Parathyroid adenoma (tissue), 2 donors: Measurements from ENCODE around the gene HSD17B2.

Experiments used
- H2AFZ ChIP-seq: fragments of 300-600 bp; sonication (generic); one replicate; pipeline ENCODE4 v1.7.0; 2017; ENCODE audit warnings: antibody characterized with exemption, mild to moderate bottlenecking
- H3K27ac ChIP-seq: fragments of 300-600 bp; sonication (generic); one replicate; pipeline ENCODE4 v1.7.0; 2017
- H3K27me3 ChIP-seq: fragments of 300-600 bp; sonication (generic); one replicate; pipeline ENCODE4 v1.7.0; 2017; ENCODE audit warnings: low read length; ENCODE audit not compliant: control insufficient read depth, insufficient read depth
- H3K36me3 ChIP-seq: fragments of 300-600 bp; sonication (generic); one replicate; pipeline ENCODE4 v1.7.0; 2017; ENCODE audit warnings: low read length; ENCODE audit not compliant: control insufficient read depth, insufficient read depth
- H3K4me1 ChIP-seq: fragments of 300-600 bp; sonication (generic); one replicate; pipeline ENCODE4 v1.7.0; 2017; ENCODE audit warnings: control low read depth
- H3K4me2 ChIP-seq: fragments of 300-600 bp; sonication (generic); one replicate; pipeline ENCODE4 v1.7.0; 2017; ENCODE audit warnings: low read length
- H3K4me3 ChIP-seq: fragments of 300-600 bp; sonication (generic); one replicate; pipeline ENCODE4 v1.7.0; 2017; ENCODE audit warnings: low read depth, low read length
- H3K79me2 ChIP-seq: fragments of 300-600 bp; sonication (generic); one replicate; pipeline ENCODE4 v1.7.0; 2017; ENCODE audit warnings: control low read depth
- H3K9ac ChIP-seq: fragments of 300-600 bp; sonication (generic); one replicate; pipeline ENCODE4 v1.7.0; 2017; ENCODE audit warnings: mild to moderate bottlenecking
- H3K9me3 ChIP-seq: fragments of 300-600 bp; sonication (generic); one replicate; pipeline ENCODE4 v1.7.0; 2017; ENCODE audit warnings: low read length; ENCODE audit not compliant: control insufficient read depth
- TF ChIP-seq, protein P1 (sequence below): fragments of 300-600 bp; sonication (generic); IDR thresholded peaks from one replicate; pipeline ENCODE4 v1.7.0; 2017; ENCODE audit warnings: antibody characterized with exemption, mild to moderate bottlenecking
- donor health status: primary hyperparathyroidism.

The HSD17B2 gene

DNA sequence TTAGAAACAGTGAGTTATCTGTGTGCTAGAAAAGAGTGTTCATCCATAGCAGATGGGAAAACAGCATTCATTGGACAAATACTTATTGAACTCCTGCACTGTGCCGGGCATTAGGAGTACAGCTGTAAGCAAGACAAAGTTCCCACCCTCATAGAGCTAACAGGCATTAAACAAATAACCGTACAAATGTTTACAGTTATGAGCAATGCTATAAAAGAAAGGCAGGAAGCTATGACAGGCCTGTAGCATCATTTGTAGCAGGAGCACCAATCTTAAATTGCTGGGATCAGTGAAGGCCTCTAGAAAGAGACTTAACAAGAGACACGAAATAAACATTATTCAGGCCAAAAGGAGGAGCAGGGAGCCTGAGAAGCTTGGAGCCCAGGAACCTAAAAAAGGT lies 39.4 kb upstream of the HSD17B2 start:
- H3K4me1 ChIP-seq = no peaks in the 10 kb centered on the region
- no peak overlapping the region for H3K27ac ChIP-seq
- no peaks in the 10 kb centered on the region for H3K79me2 ChIP-seq
- no peak overlapping the region for H2AFZ ChIP-seq
- no peak overlapping the region for H3K9ac ChIP-seq
- no peaks in the 10 kb centered on the region for H3K27me3 ChIP-seq
- H3K9me3 ChIP-seq = no peaks in the 10 kb centered on the region
- no peaks in the 10 kb centered on the region for H3K36me3 ChIP-seq
- TF ChIP-seq, protein P1, sequence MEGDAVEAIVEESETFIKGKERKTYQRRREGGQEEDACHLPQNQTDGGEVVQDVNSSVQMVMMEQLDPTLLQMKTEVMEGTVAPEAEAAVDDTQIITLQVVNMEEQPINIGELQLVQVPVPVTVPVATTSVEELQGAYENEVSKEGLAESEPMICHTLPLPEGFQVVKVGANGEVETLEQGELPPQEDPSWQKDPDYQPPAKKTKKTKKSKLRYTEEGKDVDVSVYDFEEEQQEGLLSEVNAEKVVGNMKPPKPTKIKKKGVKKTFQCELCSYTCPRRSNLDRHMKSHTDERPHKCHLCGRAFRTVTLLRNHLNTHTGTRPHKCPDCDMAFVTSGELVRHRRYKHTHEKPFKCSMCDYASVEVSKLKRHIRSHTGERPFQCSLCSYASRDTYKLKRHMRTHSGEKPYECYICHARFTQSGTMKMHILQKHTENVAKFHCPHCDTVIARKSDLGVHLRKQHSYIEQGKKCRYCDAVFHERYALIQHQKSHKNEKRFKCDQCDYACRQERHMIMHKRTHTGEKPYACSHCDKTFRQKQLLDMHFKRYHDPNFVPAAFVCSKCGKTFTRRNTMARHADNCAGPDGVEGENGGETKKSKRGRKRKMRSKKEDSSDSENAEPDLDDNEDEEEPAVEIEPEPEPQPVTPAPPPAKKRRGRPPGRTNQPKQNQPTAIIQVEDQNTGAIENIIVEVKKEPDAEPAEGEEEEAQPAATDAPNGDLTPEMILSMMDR = no peak
- no peak overlapping the region for H3K4me2 ChIP-seq
- no peak overlapping the region for H3K4me3 ChIP-seq

GRCh38 chr16:81996664-81997509 lies 38.2 kb upstream of the HSD17B2 start:
- Histone ChIP-seq H3K4me3 (no peak overlapping the region), H3K79me2 (no peaks in the 10 kb centered on the region), H3K27ac (no peak overlapping the region), H3K9me3 (no peaks in the 10 kb centered on the region), H3K4me1 (no peaks in the 10 kb centered on the region), H3K9ac (no peak overlapping the region), H2AFZ (no peak overlapping the region), H3K4me2 (no peak overlapping the region), H3K36me3 (no peaks in the 10 kb centered on the region), H3K27me3 (no peaks in the 10 kb centered on the region)
- TF ChIP-seq, protein P1 = no peak

DNA sequence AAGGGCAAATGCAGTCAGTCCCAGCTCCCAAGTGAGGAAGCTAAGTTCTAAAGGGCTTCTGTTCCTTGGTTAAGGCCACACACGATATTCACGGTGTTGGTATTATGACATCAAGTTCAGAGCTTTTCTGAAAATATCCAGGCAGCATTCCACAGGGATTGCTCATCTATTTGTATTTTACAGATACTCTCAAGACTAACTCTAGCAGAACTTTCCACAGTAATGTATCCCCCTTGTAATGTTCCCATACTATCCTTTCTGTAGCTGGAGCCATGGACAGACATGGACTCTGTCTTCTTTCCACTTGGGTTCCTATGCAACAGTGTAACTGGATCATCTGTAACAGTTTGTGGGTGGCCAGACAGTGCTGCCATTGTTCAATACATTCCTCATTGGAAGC lies 37.3 kb upstream of the HSD17B2 start:
- no peak overlapping the region for H3K27ac ChIP-seq
- no peak overlapping the region for H3K4me2 ChIP-seq
- H3K36me3 ChIP-seq = no peaks in the 10 kb centered on the region
- no peaks in the 10 kb centered on the region for H3K9me3 ChIP-seq
- no peaks in the 10 kb centered on the region for H3K27me3 ChIP-seq
- no peak overlapping the region for H3K9ac ChIP-seq
- H3K4me3 ChIP-seq = no peak overlapping the region
- TF ChIP-seq, protein P1 = no peak
- no peaks in the 10 kb centered on the region for H3K4me1 ChIP-seq
- H3K79me2 ChIP-seq = no peaks in the 10 kb centered on the region
- H2AFZ ChIP-seq = no peak overlapping the region

- Histone ChIP-seq H3K36me3 (no peaks in the 10 kb centered on the region), H3K9ac (no peak overlapping the region), H3K4me2 (no peak overlapping the region), H3K79me2 (no peaks in the 10 kb centered on the region), H3K4me3 (no peak overlapping the region), H3K9me3 (no peaks in the 10 kb centered on the region), H2AFZ (no peak overlapping the region), H3K4me1 (no peaks in the 10 kb centered on the region), H3K27me3 (no peaks in the 10 kb centered on the region), H3K27ac (no peak overlapping the region)
- TF ChIP-seq, protein P1 = no peak
Observed at GRCh38 chr16:82002831-82003230, 32.2 kb upstream of the HSD17B2 start.

DNA sequence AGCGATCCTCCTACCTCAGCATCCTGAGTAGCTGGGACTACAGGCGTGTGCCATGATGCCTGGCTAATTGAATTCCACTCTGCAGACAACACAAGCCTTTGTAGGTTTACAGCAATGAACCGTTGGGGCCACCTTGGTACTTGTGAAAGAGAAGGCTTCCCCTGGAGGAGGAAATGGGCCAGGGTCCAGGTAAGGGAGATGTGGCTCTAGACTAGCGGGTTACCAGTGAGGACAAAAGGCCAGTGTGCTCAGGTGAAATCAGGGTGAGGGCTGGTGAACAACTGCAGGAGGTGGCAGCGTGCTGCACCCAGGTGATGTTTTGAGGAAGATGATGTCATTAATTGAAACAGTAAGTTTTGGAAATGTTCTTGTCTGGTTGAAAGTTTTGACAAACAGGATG lies 30.5 kb upstream of the HSD17B2 start:
- H2AFZ ChIP-seq = no peak overlapping the region
- no peaks in the 10 kb centered on the region for H3K27me3 ChIP-seq
- no peaks in the 10 kb centered on the region for H3K79me2 ChIP-seq
- TF ChIP-seq, protein P1 = no peak
- no peak overlapping the region for H3K27ac ChIP-seq
- no peaks in the 10 kb centered on the region for H3K36me3 ChIP-seq
- H3K9me3 ChIP-seq = no peaks in the 10 kb centered on the region
- no peaks in the 10 kb centered on the region for H3K4me1 ChIP-seq
- no peak overlapping the region for H3K9ac ChIP-seq
- no peak overlapping the region for H3K4me2 ChIP-seq
- no peak overlapping the region for H3K4me3 ChIP-seq
